ENCODE measurements around the gene NRG2.

DNA sequence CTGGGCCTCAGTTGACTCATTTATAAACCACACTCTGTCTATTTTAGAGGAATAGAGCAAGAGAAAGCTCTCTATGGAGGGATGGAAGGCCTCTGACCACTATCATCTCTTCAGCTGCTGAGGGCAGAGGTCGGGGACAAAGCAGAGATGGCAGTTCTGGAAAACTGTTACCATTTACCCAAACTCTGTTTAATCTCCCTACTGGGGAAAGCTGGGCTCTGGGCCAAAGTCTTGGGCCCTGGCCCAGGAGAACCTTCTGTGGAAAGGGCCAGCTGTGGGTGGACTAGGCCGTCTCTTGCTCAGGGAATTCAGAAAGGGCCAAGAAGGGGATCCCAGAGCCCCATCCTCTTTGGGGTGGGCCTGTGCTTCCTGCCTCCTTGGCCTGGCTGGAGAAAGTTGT is 147.5 kb downstream of the NRG2 start:
- TF ChIP-seq ZFP36 (IDR thresholded peaks at IDR 0.05; ENCODE audit: borderline replicate concordance, partially characterized antibody), result no peak
- TF ChIP-seq ZNF302 (CRISPR knock-in tag; IDR thresholded peaks at IDR 0.05), result no peak
- TF ChIP-seq JUN (IDR thresholded peaks at IDR 0.05), result no peak
- no peak for TF ChIP-seq CBX2 (IDR thresholded peaks at IDR 0.05; ENCODE audit: borderline replicate concordance, low read depth)
- no peak for TF ChIP-seq EP300 (IDR thresholded peaks at IDR 0.05)
- TF ChIP-seq, protein P1, sequence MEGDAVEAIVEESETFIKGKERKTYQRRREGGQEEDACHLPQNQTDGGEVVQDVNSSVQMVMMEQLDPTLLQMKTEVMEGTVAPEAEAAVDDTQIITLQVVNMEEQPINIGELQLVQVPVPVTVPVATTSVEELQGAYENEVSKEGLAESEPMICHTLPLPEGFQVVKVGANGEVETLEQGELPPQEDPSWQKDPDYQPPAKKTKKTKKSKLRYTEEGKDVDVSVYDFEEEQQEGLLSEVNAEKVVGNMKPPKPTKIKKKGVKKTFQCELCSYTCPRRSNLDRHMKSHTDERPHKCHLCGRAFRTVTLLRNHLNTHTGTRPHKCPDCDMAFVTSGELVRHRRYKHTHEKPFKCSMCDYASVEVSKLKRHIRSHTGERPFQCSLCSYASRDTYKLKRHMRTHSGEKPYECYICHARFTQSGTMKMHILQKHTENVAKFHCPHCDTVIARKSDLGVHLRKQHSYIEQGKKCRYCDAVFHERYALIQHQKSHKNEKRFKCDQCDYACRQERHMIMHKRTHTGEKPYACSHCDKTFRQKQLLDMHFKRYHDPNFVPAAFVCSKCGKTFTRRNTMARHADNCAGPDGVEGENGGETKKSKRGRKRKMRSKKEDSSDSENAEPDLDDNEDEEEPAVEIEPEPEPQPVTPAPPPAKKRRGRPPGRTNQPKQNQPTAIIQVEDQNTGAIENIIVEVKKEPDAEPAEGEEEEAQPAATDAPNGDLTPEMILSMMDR (IDR thresholded peaks at IDR 0.05), result no peak
- TF ChIP-seq RARB (CRISPR knock-in tag; IDR thresholded peaks at IDR 0.05), result no peak
- no peak for TF ChIP-seq JUNB (IDR thresholded peaks at IDR 0.05)

Data from A549 (cell line).